SK-N-SH (cell line): Measurements from ENCODE around the gene PLEKHA6.

Experiments used
- CHD2 ChIP-seq: fragments of 150-350 bp; IDR thresholded peaks from 2 replicates; pipeline ENCODE4 v1.6.1; 2018; ENCODE audit warnings: low read length; ENCODE audit not compliant: partially characterized antibody
- CTCF ChIP-seq: fragments of 200-600 bp; sonication (generic); IDR thresholded peaks from 2 replicates; pipeline ENCODE4 v1.6.1; 2017; ENCODE audit warnings: antibody characterized with exemption, mild to moderate bottlenecking, moderate library complexity
- ELF1 ChIP-seq: IDR thresholded peaks from 2 replicates; pipeline ENCODE4 v1.4.0; 2012
- EP300 ChIP-seq, 2 experiments: IDR thresholded peaks; 2 replicates each; pipeline versions ENCODE4 v1.4.0 to v1.6.1; 2012; ENCODE audit warnings: borderline replicate concordance in 1 of 2, low read depth in 1 of 2, low read length in 1 of 2
- EZH2phosphoT487 ChIP-seq: fragments of 200-600 bp; sonication (generic); IDR thresholded peaks from 2 replicates; pipeline ENCODE4 v1.6.1; 2017; ENCODE audit warnings: low read depth, mixed run types, mild to moderate bottlenecking, antibody characterized with exemption, moderate library complexity, borderline replicate concordance
- FOXM1 ChIP-seq: IDR thresholded peaks from 2 replicates; pipeline ENCODE4 v1.4.0; 2012; ENCODE audit warnings: low read depth, mild to moderate bottlenecking
- NFIC ChIP-seq: IDR thresholded peaks from 2 replicates; pipeline ENCODE4 v1.4.0; 2012; ENCODE audit warnings: borderline replicate concordance
- NRF1 ChIP-seq: IDR thresholded peaks from 2 replicates; pipeline ENCODE4 v1.6.1; 2012; ENCODE audit warnings: low read depth, mild to moderate bottlenecking, low read length
- RXRA ChIP-seq: IDR thresholded peaks from 2 replicates; pipeline ENCODE4 v1.4.0; 2012; ENCODE audit warnings: low read depth, mild to moderate bottlenecking, borderline replicate concordance
- SIN3A ChIP-seq: IDR thresholded peaks from 2 replicates; pipeline ENCODE4 v1.6.1; 2012; ENCODE audit warnings: low read depth, mild to moderate bottlenecking, low read length, moderate library complexity, borderline replicate concordance
- SMC3 ChIP-seq: IDR thresholded peaks from 2 replicates; pipeline ENCODE4 v1.6.1; 2012; ENCODE audit warnings: low read depth, low read length, improper control_type of control experiment
- TAF1 ChIP-seq: IDR thresholded peaks from 2 replicates; pipeline ENCODE4 v1.6.1; 2012; ENCODE audit warnings: low read depth, mild to moderate bottlenecking, low read length, moderate library complexity, borderline replicate concordance
- USF1 ChIP-seq: IDR thresholded peaks from 2 replicates; pipeline ENCODE4 v1.4.0; 2012; ENCODE audit warnings: low read depth, borderline replicate concordance
- YY1 ChIP-seq: IDR thresholded peaks from 2 replicates; pipeline ENCODE4 v1.4.0; 2012; ENCODE audit warnings: low read depth, mild to moderate bottlenecking

GRCh38 chr1:204408074-204408507 is 48.4 kb upstream of the PLEKHA6 start:
- TF ChIP-seq SMC3 (no peak), ELF1 (no peak), EP300 (IDR thresholded peaks at IDR 0.05; ENCODE audit: borderline replicate concordance in 1 of 2, low read depth in 1 of 2, low read length in 1 of 2) (no peak), TAF1 (no peak), CTCF (no peak), RXRA (no peak), CHD2 (no peak), NRF1 (no peak), SIN3A (no peak; the same call in 1 of the 2 replicates), USF1 (no peak), YY1 (no peak), EZH2phosphoT487 (no peak), NFIC (peak; percentile 71), FOXM1 (no peak)
